Tibial nerve (tissue), 4 donors: ENCODE measurements around the gene CPZ. TPM values are rescaled to one million over a fixed set of nuclear protein-coding genes. Genes with fewer than 3 reads are reported as not detected.

Experiments used
- DNase-seq, 2 donors: peaks; one replicate each; pipeline ENCODE4 v3.0.0-alpha.2; 2019; ENCODE audit warnings: low spot score in 2 of 2
- H3K27ac ChIP-seq, 4 donors: fragments of 200-600 bp; sonication (generic) in 3 of 4; one replicate each; pipeline ENCODE4 v1.5.1; 2017 to 2019; ENCODE audit warnings: mild to moderate bottlenecking in 1 of 4
- H3K27me3 ChIP-seq, 2 donors: fragments of 200-600 bp; sonication (generic) in 1 of 2; one replicate each; pipeline versions ENCODE4 v1.5.1 to v1.6.0; 2017 to 2019
- H3K36me3 ChIP-seq, 3 donors: fragments of 200-600 bp; sonication (generic); one replicate each; pipeline ENCODE4 v1.5.1; 2018 to 2019
- H3K4me1 ChIP-seq, 4 donors: fragments of 200-600 bp; sonication (generic) in 3 of 4; one replicate each; pipeline ENCODE4 v1.5.1; 2017 to 2019
- H3K4me3 ChIP-seq, 4 donors: fragments of 200-600 bp; sonication (generic) in 3 of 4; one replicate each; pipeline ENCODE4 v1.5.1; 2017 to 2019; ENCODE audit warnings: mild to moderate bottlenecking in 1 of 4, moderate library complexity in 1 of 4
- H3K9me3 ChIP-seq, 4 donors: fragments of 200-600 bp; sonication (generic) in 3 of 4; one replicate each; pipeline ENCODE4 v1.5.1; 2017 to 2019
- EP300 ChIP-seq, 2 donors: sonication (generic); formaldehyde crosslinking; IDR thresholded peaks; one replicate each; pipeline ENCODE4 v1.6.1; 2017; ENCODE audit warnings: antibody characterized with exemption in 2 of 2, mild to moderate bottlenecking in 1 of 2
- POLR2A ChIP-seq, 2 donors: fragments of 450-650 bp; IDR thresholded peaks; one replicate each; pipeline ENCODE4 v1.6.1; 2017; ENCODE audit warnings: antibody characterized with exemption in 2 of 2, mild to moderate bottlenecking in 2 of 2, moderate library complexity in 2 of 2
- WGBS, 2 donors: methylation state at CpG; one replicate each; pipeline ENCODE4 v1.1.5; 2018; 5-methylcytosine and 5-hydroxymethylcytosine counted together
- total RNA-seq, 4 donors: library from RNA; depleted of rRNA; stranded (reverse); fragments of >200 nt; gene quantifications; one replicate each; pipeline ENCODE4 v1.1.0, GENCODE V29; 2016
- TF ChIP-seq, protein P1 (sequence below), 5 experiments: fragments of 200-600 bp in 3 of 5; fragments of 450-650 bp in 2 of 5; sonication (generic) in 3 of 5; IDR thresholded peaks; one replicate each; pipeline ENCODE4 v1.5.1; 2016 to 2019; ENCODE audit warnings: antibody characterized with exemption in 5 of 5, mild to moderate bottlenecking in 3 of 5, moderate library complexity in 2 of 5

CPZ gene
- total RNA-seq, 4 donors from 2014 or later, result 1.6 to 11.7 (median 2.5) TPM

DNA sequence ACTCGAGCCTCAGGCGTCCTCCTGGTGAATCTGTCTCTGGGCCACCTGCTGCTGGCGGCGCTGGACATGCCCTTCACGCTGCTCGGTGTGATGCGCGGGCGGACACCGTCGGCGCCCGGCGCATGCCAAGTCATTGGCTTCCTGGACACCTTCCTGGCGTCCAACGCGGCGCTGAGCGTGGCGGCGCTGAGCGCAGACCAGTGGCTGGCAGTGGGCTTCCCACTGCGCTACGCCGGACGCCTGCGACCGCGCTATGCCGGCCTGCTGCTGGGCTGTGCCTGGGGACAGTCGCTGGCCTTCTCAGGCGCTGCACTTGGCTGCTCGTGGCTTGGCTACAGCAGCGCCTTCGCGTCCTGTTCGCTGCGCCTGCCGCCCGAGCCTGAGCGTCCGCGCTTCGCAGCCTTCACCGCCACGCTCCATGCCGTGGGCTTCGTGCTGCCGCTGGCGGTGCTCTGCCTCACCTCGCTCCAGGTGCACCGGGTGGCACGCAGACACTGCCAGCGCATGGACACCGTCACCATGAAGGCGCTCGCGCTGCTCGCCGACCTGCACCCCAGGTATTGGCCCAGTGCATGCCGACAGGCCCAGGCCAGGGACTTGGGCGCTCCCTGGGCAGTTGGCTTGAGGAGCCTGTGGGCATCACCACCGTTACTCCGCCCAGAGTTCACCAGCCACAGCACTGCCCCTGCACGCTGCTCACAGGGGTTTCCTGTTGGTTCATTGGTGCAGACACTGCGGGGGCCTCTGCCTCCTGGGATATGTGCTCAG, 11.3 kb upstream of the CPZ start:
- TF ChIP-seq, protein P1, sequence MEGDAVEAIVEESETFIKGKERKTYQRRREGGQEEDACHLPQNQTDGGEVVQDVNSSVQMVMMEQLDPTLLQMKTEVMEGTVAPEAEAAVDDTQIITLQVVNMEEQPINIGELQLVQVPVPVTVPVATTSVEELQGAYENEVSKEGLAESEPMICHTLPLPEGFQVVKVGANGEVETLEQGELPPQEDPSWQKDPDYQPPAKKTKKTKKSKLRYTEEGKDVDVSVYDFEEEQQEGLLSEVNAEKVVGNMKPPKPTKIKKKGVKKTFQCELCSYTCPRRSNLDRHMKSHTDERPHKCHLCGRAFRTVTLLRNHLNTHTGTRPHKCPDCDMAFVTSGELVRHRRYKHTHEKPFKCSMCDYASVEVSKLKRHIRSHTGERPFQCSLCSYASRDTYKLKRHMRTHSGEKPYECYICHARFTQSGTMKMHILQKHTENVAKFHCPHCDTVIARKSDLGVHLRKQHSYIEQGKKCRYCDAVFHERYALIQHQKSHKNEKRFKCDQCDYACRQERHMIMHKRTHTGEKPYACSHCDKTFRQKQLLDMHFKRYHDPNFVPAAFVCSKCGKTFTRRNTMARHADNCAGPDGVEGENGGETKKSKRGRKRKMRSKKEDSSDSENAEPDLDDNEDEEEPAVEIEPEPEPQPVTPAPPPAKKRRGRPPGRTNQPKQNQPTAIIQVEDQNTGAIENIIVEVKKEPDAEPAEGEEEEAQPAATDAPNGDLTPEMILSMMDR (IDR thresholded peaks at IDR 0.05), result no peak
- TF ChIP-seq EP300 (IDR thresholded peaks at IDR 0.05) (no peak), POLR2A (IDR thresholded peaks at IDR 0.05) (no peak)
- whole genome bisulfite sequencing, 2 donors, result 78 to 79% methylated on average over 29 to 30 of the region's 66 CpGs

DNA sequence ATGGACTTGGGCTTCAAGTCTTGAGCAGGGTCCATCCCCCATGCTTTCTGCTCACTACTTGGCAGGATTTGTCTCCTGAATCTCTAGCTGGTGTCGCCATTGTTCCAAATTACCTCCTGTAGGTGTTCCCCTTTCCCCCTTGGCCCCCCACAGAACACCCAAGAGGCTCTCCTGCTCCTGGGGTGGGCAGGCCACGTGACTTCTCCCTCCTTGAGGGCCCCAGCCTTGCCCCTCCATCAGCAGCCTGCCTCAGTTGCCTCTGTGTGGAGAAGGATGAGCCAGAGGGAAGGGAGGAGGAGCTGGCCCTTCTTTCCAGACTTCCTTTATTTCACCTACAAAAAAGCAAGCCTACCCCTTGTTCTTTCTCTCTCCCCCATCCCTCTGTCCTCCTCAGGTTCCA, 10.5 kb upstream of the CPZ start:
- peaks cover 0 to 51% of the 10 kb centered on the region in 2 donors for H3K27me3 ChIP-seq
- no peak overlapping the region for H3K27ac ChIP-seq
- H3K36me3 ChIP-seq, result no peaks in the 10 kb centered on the region
- H3K4me3 ChIP-seq, result no peak overlapping the region
- peaks cover 0 to 7% (median 0%) of the 10 kb centered on the region in 4 donors for H3K4me1 ChIP-seq
- TF ChIP-seq POLR2A (IDR thresholded peaks at IDR 0.05) (no peak), EP300 (IDR thresholded peaks at IDR 0.05) (no peak)
- TF ChIP-seq, protein P1 (IDR thresholded peaks at IDR 0.05), result no peak
- WGBS, 2 donors, result 55 to 59% methylated on average over 2 of the region's 2 CpGs
- DNase-seq, result no peak
- no peaks in the 10 kb centered on the region for H3K9me3 ChIP-seq

More for the DNA sequence above, 11.3 kb upstream of the CPZ start:
- no peak for DNase-seq
- no peak overlapping the region for H3K4me3 ChIP-seq
- H3K4me1 ChIP-seq, result peaks cover 0 to 7% (median 0%) of the 10 kb centered on the region in 4 donors
- no peaks in the 10 kb centered on the region for H3K36me3 ChIP-seq
- no peaks in the 10 kb centered on the region for H3K9me3 ChIP-seq
- no peak overlapping the region for H3K27ac ChIP-seq
- H3K27me3 ChIP-seq, result peaks cover 0 to 43% of the 10 kb centered on the region in 2 donors

DNA sequence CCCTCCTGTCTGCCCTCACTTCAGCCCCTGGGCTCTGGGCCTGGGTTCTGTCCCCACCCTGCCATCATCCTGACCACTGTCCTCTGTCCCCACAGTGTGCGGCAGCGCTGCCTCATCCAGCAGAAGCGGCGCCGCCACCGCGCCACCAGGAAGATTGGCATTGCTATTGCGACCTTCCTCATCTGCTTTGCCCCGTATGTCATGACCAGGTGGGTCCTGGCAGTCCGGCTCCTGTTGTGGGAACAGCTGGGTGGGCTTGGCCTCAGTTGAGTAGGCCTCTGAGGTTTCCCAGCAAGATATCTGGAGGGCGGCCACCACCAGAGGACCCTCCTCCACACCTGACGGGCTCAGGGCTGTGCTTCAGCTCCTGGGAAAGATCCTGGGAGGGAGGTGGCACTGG, 10.1 kb upstream of the CPZ start:
- peaks cover 0 to 55% of the 10 kb centered on the region in 2 donors for H3K27me3 ChIP-seq
- TF ChIP-seq, protein P1 (IDR thresholded peaks at IDR 0.05), result no peak
- TF ChIP-seq POLR2A (IDR thresholded peaks at IDR 0.05) (no peak), EP300 (IDR thresholded peaks at IDR 0.05) (no peak)
- 86 to 93% methylated on average over 12 of the region's 12 CpGs for WGBS, 2 donors
- H3K4me3 ChIP-seq, result no peak overlapping the region
- DNase-seq, result no peak
- H3K36me3 ChIP-seq, result no peaks in the 10 kb centered on the region
- H3K27ac ChIP-seq, result no peak overlapping the region
- peaks cover 0 to 7% (median 0%) of the 10 kb centered on the region in 4 donors for H3K4me1 ChIP-seq
- no peaks in the 10 kb centered on the region for H3K9me3 ChIP-seq

DNA sequence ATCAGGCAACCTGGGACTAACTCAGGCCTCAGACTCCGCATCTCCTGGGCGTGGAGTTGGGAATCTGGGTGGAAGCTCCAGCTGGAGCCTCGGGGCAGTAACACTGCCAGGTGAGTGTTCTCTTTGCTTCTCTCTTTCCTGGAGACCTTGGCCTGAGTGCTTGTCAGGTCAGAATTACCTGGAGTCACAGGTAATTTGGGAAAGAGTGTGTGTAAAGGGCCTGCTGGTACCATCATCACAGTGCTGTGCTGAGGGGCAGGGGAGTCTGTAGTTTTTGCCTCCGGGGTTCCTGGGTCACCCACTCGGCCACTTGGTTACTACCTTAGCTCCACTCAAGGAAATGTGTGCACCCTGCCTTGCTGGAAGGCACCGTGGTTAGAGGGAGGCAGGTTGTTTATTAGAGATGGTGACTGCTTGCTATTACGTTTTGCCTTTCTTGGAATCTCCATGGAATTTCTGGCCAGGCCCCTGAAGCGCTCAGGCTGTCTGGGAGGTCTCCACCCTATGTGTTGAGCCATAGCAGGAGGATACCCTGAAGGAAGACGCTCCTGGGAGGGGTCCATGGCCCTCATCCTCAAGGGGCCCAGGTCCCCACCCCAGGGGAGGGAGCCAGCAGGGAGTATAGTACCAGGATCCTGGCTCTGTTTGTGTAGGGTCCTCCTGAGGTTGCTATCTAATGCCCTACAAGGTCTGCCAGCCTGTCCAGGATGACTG, 9.5 kb upstream of the CPZ start:
- Histone ChIP-seq H3K4me3 (no peak overlapping the region), H3K9me3 (no peaks in the 10 kb centered on the region), H3K27ac (no peak overlapping the region), H3K36me3 (no peaks in the 10 kb centered on the region), H3K27me3 (peaks cover 0 to 58% of the 10 kb centered on the region in 2 donors), H3K4me1 (peaks cover 0 to 7% (median 0%) of the 10 kb centered on the region in 4 donors)
- no peak for DNase-seq
- WGBS, 2 donors, result 71 to 76% methylated on average over 9 of the region's 9 CpGs
- TF ChIP-seq POLR2A (IDR thresholded peaks at IDR 0.05), result no peak
- TF ChIP-seq, protein P1 (IDR thresholded peaks at IDR 0.05), result no peak
- no peak for TF ChIP-seq EP300 (IDR thresholded peaks at IDR 0.05)

DNA sequence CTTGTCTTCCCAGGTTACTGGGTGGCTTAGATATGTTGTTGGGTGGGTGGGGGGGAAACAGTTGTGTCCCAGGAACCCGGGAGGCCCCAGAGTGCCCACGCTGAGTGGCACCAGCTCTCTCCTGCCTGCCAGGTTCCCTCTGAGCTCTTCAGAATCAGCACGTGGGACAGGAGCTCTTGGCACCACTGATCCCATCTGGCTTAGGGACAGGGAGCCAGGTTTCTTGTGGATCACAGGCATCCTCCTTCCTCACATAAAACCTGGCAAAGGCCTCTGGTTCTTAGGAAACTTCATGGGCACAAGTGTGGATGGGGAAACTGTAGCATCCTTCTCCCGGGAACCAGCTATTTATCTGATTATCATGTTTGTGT, 8.9 kb upstream of the CPZ start:
- no peak for DNase-seq
- H3K4me1 ChIP-seq, result peaks cover 0 to 7% (median 0%) of the 10 kb centered on the region in 4 donors
- no peaks in the 10 kb centered on the region for H3K9me3 ChIP-seq
- H3K4me3 ChIP-seq, result no peak overlapping the region
- 77 to 86% methylated on average over 4 of the region's 4 CpGs for WGBS, 2 donors
- TF ChIP-seq POLR2A (IDR thresholded peaks at IDR 0.05), result no peak
- TF ChIP-seq EP300 (IDR thresholded peaks at IDR 0.05), result no peak
- TF ChIP-seq, protein P1 (IDR thresholded peaks at IDR 0.05), result no peak
- peaks cover 0 to 63% of the 10 kb centered on the region in 2 donors for H3K27me3 ChIP-seq
- H3K27ac ChIP-seq, result no peak overlapping the region
- H3K36me3 ChIP-seq, result no peaks in the 10 kb centered on the region
